HG03521 (cell line): ENCODE measurements around the gene AP4B1.
"Not testable (repeated sequence)": the region's sequence is repeated elsewhere in the genome, so short reads cannot be mapped to it uniquely, and the experiment has no call there.

Experiments used
- ATAC-seq: cut with Tn5 transposase; IDR thresholded peaks from one replicate; pipeline ENCODE4 v1.9.1; 2021; ENCODE audit warnings: mild to moderate bottlenecking, moderate library complexity; ENCODE audit not compliant: unreplicated experiment

Gene AP4B1

DNA sequence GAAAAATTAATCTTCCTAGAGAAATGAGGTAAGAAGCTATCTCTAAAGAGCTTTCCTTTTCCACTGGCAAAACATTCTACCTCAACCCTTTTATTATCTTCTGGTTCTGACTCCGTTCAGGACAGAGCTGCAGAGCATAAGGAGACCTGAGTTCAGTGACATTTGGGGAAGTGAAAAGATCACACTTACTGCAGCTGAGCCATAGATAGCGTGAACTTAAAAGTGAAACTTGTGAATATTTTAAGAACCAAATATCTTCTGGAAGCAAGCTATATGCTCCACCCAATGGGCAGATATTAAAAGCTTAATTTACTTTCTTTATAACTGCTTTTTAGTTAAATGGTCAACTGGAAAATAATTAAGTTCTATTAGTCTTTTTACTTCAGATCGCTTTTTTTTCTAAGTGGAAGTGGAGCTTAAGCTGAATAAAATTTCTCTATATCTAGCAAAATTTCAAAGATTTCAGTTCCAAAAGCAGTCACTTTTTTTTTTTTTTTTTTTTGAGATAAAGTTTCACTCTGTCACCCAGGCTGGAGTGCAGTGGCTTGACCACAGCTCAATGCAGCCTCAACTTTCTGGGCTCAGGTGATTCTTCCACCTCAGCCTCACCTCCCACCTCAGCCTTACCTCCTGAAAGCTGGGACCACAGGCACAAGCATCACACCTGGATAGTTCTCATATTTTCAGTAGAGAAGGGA, 45.0 kb downstream of the AP4B1 start:
- peak; percentile 85 for ATAC-seq

DNA sequence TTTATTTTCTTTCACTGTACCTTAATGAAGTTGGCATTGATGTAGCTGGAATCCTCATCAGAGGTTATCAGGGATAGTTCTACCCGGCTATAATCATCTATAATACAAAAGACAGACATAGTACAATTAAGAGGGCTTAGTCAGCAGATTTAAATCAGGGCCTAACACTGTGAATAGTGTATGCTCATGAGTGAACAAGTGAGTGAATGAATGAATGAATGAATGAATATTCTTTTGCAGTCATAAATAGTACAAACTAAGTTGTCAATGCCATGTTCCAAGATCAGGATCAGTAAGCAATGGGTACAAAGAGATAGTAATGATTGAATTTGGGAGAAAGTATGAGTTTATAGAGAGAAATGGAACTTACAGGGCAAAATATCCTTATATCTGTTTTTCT, 45.6 kb downstream of the AP4B1 start:
- no peak for ATAC-seq

DNA sequence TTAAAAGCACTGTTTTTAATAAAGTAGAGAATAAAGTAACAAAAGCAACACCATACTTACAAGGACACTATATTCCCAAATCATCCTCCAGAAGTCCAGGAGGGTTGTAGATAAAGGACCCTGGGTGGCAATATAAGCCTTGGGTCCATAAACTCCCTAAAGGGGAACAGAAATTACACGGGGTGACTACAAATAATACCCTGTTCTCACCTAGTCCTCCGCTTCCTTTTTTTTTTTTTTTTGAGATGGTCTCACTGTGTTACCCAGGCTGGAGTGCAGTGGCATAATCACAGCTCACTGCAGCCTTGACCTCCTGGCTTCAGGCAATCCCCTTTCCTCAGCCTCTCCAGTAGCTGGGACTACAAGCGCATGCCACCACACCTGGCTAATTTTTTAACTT, 46.2 kb downstream of the AP4B1 start:
- no peak for ATAC-seq

DNA sequence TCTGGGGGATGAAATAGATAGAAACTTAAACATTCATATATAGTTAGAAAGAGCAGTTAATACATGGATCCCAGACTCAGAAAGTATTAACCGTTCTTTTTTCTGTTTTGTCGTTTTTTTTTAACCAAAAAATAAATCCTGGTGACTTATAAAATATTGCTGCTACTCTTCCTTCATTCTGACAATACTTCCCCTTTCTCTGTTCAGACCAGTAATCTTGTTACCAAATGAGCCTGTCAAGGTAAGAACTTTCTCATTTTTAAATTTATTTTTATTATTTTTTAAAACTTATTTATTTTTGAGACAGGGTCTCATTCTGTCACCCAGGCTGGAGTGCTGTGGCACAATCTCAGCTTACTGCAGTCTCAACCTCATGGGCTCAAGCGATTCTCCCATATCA, 46.8 kb downstream of the AP4B1 start:
- no peak for ATAC-seq

DNA sequence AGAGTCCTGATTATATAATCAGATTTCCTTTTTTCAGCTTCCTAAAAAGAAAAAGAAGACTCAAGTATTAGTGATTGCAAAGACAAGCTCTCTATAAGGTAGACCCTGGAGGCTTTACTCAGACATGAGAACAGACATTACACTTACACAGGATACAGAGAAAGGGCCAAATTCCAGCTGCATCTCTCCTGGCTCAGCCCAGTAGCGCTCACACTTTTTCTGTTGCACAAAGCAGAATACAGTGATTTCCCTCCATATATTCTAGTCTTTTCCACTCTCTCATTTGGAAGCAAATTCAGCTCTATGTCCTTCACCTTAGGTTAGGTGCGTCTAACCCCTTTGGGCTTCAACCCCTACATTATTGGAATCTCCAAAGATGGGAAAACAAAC, 48.2 kb downstream of the AP4B1 start:
- no peak for ATAC-seq

DNA sequence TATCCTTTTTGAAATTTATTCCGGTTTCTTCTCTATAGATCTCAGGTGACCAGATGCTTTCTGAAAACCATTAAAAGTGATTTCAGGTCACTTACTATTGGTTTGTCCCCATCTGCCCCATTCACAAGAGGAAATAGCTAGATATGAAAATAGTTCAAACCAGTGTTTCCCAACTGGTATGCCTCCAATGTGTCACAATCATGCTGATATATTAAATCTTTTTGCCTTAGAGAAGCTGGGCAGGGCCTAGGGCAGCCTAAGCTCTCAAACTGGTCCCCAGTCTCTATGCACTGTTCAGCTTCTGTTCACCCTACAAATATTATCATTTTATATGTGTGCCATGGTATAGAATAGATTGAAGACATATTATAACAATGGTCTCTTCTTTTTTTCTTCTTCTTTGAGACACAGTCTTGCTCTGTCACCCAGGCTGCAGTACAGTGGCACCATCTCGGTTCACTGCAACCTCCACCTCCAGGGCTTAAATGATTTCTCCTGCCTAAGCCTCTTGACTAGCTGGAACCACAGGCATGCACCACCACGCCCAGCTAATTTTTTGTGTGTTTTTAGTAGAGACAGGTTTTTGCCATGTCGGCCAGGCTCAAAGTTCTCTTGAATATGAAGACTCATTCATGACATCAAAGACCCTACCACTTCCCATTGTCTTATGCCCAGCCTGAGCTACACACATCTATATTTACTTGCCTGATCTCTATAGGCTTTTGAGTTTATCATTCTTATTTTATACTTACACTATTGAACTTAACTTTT, 48.8 kb downstream of the AP4B1 start:
- ATAC-seq = no peak

DNA sequence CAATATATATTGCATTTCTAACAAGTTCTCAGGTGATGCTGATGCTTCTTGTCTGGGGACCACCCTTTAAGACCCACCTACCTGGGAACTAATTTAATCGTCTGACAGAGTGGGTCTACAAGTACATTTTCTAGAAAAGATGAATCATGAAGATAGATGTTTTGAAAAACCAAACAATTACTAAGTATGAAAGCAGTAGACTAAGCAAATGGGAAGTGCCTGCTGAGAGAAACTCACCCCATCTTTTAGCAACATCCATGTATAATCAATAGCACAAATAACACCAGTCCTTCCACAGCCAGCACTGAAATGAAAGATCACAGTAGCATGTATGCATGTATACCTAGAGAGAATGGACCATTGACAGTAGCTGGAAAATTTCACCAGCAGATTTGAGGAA, 50.4 kb downstream of the AP4B1 start:
- ATAC-seq = no peak

DNA sequence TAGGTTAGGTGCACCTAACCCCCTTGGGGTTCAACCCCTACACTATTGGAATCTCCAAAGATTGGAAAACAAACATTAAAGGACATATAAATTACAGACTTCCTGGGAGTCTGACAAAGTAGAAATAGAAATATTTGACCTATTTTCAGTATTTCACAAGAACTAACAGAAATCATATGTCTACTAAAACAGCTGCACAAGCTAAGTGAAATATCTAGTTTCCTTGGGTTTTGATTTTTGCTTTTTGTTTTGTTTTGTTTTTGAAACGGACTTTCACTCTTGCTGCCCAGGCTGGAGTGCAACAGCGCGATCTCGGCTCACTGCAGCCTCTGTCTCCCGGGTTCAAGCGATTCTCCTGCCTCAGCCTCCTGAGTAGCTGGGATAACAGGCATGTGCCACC, 51.9 kb downstream of the AP4B1 start:
- ATAC-seq = not testable (repeated sequence)

DNA sequence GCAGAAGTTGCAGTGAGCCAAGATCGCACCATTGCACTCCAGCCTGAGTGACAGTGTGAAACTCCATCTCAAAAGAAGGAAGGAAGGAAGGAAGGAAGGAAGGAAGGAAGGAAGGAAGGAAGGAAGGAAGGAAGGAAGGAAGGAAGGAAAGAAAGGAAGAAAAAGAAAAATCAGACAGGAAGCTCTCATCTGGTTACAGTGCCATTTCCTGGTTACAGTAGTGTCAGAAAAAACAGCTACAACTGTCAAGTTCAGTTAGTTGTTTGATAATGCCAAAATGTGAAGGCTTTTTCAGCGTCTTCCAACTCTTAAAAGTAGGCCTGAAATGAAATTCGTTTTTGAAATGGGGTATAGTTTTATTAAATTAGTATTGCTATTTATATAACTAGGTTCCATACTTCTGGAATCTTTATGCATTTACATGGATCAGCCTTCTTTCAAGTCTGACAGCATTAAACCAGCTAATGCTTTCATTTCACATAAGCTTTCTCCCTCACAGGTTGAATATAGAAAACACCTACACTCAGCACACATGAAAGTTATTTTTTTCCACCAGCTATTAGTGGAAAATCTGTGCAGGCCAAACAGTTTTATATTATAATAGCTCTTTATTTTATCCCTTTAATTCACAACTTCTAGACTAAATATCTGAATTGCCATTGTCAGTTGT, 54.3 kb downstream of the AP4B1 start:
- no peak for ATAC-seq

DNA sequence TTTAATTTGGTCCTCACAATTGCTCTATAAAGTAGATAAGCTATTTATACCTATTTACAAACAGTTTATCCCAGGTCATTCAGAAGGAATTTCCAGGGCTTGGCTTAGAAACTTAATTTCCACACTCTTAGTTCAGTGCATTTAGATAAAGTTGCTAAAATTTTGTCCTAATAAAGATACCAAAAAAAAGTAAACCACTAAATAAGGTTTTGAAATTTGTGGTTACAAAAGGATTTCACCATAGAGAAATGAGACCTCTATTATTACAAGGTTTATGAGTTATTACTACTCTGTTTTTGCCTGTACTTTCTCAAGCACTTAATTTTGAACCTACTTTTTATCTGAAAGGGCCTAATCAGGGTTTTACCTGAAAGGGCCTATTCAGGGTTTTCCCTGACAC, 55.5 kb downstream of the AP4B1 start:
- no peak for ATAC-seq

DNA sequence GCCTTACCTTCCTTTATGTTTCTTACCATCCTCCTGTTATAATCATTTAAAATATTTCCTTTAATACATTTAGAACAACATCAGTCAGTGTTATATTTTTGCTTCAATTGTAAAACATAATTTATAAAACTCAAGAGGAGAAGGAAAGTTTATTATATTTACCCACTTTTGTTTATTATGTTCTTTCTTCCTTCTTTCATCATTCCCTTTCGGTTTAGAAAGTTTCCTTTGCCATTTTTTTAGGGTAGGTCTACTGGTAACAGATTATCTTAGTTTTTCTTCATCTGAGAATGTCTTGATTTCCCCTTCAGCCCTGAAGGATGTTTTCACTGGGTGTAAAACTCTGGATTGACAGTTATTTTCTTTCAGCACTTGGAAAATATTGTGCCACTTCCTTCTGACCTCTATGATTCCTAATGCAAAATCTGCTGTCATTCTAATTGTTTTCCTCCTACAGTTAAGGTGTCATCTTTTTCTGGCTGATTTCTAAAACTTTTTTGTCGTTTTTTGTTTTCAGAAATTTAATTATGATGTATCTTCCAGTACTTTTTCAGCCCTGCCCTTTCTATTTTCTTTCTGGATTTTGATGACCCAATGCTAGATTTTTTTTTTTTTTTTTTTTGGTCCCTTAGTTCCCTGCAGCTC, 58.1 kb downstream of the AP4B1 start:
- no peak for ATAC-seq
